Spinal cord (tissue), 10 donors: ENCODE measurements around the gene MORC1. TPM values are rescaled to one million over a fixed set of nuclear protein-coding genes. Genes with fewer than 3 reads are reported as not detected.
A peak's percentile ranks its signal among the peaks of the same experiment; 100 is the strongest.

Experiments
- DNase-seq, 6 donors: peaks; one replicate each; pipeline versions ENCODE4 v3.0.0 to v3.0.0-alpha.2; 2013 to 2015; ENCODE audit warnings: low spot score in 6 of 6, low read depth in 4 of 6
- H3K27ac ChIP-seq: one replicate; pipeline ENCODE4 v1.5.1; 2013; ENCODE audit warnings: low read depth, low read length, control low read depth
- H3K27me3 ChIP-seq: one replicate; pipeline ENCODE4 v1.6.1; 2013; ENCODE audit warnings: low read length; ENCODE audit not compliant: control insufficient read depth, insufficient read depth
- H3K36me3 ChIP-seq: one replicate; pipeline ENCODE4 v1.6.1; 2013; ENCODE audit warnings: low read length; ENCODE audit not compliant: control insufficient read depth, insufficient read depth
- H3K4me1 ChIP-seq: one replicate; pipeline ENCODE4 v1.6.1; 2013; ENCODE audit warnings: low read length; ENCODE audit not compliant: control insufficient read depth, insufficient read depth
- H3K4me3 ChIP-seq: one replicate; pipeline ENCODE4 v1.5.1; 2013; ENCODE audit warnings: low read depth, low read length, control low read depth
- H3K9me3 ChIP-seq: one replicate; pipeline ENCODE4 v1.6.1; 2013; ENCODE audit warnings: low read length; ENCODE audit not compliant: control insufficient read depth, insufficient read depth
- WGBS: methylation state at CpG from one replicate; pipeline ENCODE4 v1.1.5; 2013; ENCODE audit warnings: missing lambda C conversion rate; ENCODE audit not compliant: insufficient coverage; 5-methylcytosine and 5-hydroxymethylcytosine counted together
- polyA plus RNA-seq, 2 donors: library from polyadenylated mRNA; unstranded; fragments of 120-200 nt; gene quantifications; one replicate each; pipeline ENCODE4 v1.2.1, GENCODE V29; 2013; ENCODE audit not compliant: insufficient read length in 2 of 2
- total RNA-seq, 2 donors: library from RNA; depleted of rRNA in 1 of 2; stranded (reverse); fragments of 120-200 nt in 1 of 2; fragments of >200 nt in 1 of 2; gene quantifications; one replicate each; pipeline versions ENCODE4 v1.2.3 to v1.2.4, GENCODE V29; 2013 to 2014
- donor health status: healthy.

Gene MORC1
- total and polyA plus RNA-seq, 4 donors: 0.06 to 0.59 (median 0.11) TPM

GRCh38 chr3:109115451-109115850 lies 2.5 kb downstream of the MORC1 start:
- no peak for DNase-seq
- Histone ChIP-seq H3K27me3 (no peaks in the 10 kb centered on the region), H3K27ac (no peak overlapping the region), H3K4me3 (no peak overlapping the region), H3K4me1 (no peaks in the 10 kb centered on the region), H3K36me3 (no peaks in the 10 kb centered on the region), H3K9me3 (no peaks in the 10 kb centered on the region)
- 83% methylated on average over 1 of the region's 2 CpGs for WGBS

GRCh38 chr3:109114746-109115145 lies 3.2 kb downstream of the MORC1 start:
- H3K9me3 ChIP-seq: no peaks in the 10 kb centered on the region
- DNase-seq: no peak
- H3K27me3 ChIP-seq: no peaks in the 10 kb centered on the region
- H3K4me1 ChIP-seq: no peaks in the 10 kb centered on the region
- H3K4me3 ChIP-seq: no peak overlapping the region
- no peak overlapping the region for H3K27ac ChIP-seq
- H3K36me3 ChIP-seq: no peaks in the 10 kb centered on the region
- WGBS: 65% methylated on average over 3 of the region's 4 CpGs

- no peaks in the 10 kb centered on the region for H3K36me3 ChIP-seq
- WGBS: 20% methylated on average over 1 of the region's 4 CpGs
- no peaks in the 10 kb centered on the region for H3K9me3 ChIP-seq
- no peak for DNase-seq
- no peaks in the 10 kb centered on the region for H3K4me1 ChIP-seq
- H3K27me3 ChIP-seq: no peaks in the 10 kb centered on the region
- H3K4me3 ChIP-seq: no peak overlapping the region
- H3K27ac ChIP-seq: no peak overlapping the region
Measured at GRCh38 chr3:109112946-109113760, 4.8 kb downstream of the MORC1 start.

- Histone ChIP-seq H3K27ac (no peak overlapping the region), H3K4me1 (no peaks in the 10 kb centered on the region), H3K36me3 (no peaks in the 10 kb centered on the region), H3K9me3 (no peaks in the 10 kb centered on the region), H3K4me3 (no peak overlapping the region), H3K27me3 (no peaks in the 10 kb centered on the region)
- DNase-seq: no peak
- 100% methylated on average over 3 of the region's 4 CpGs for WGBS
Measured at GRCh38 chr3:109109574-109109973, 8.4 kb downstream of the MORC1 start.

GRCh38 chr3:109098079-109098644 lies 19.8 kb downstream of the MORC1 start:
- H3K27ac ChIP-seq: no peak overlapping the region
- H3K36me3 ChIP-seq: no peaks in the 10 kb centered on the region
- no peaks in the 10 kb centered on the region for H3K9me3 ChIP-seq
- H3K4me1 ChIP-seq: no peaks in the 10 kb centered on the region
- 56% methylated on average over 4 of the region's 5 CpGs for WGBS
- DNase-seq: no peak
- no peaks in the 10 kb centered on the region for H3K27me3 ChIP-seq
- no peak overlapping the region for H3K4me3 ChIP-seq

GRCh38 chr3:109095166-109095565 lies 22.8 kb downstream of the MORC1 start:
- peak in 1 of 6 donors; percentile 73 for DNase-seq
- Histone ChIP-seq H3K4me3 (no peak overlapping the region), H3K4me1 (no peaks in the 10 kb centered on the region), H3K27me3 (no peaks in the 10 kb centered on the region), H3K27ac (no peak overlapping the region), H3K36me3 (no peaks in the 10 kb centered on the region), H3K9me3 (no peaks in the 10 kb centered on the region)
- WGBS: 80% methylated on average over 1 of the region's 1 CpG

GRCh38 chr3:109093561-109093960 lies 24.4 kb downstream of the MORC1 start:
- Histone ChIP-seq H3K4me3 (no peak overlapping the region), H3K27me3 (no peaks in the 10 kb centered on the region), H3K4me1 (no peaks in the 10 kb centered on the region), H3K27ac (no peak overlapping the region), H3K9me3 (no peaks in the 10 kb centered on the region), H3K36me3 (no peaks in the 10 kb centered on the region)
- peak in 1 of 6 donors; percentile 69 for DNase-seq

GRCh38 chr3:109091846-109092245 lies 26.1 kb downstream of the MORC1 start:
- H3K4me1 ChIP-seq: no peaks in the 10 kb centered on the region
- peak in 2 of 6 donors; percentile 46 to 60 for DNase-seq
- no peak overlapping the region for H3K27ac ChIP-seq
- no peaks in the 10 kb centered on the region for H3K9me3 ChIP-seq
- WGBS: 67% methylated on average over 1 of the region's 2 CpGs
- H3K36me3 ChIP-seq: no peaks in the 10 kb centered on the region
- H3K27me3 ChIP-seq: no peaks in the 10 kb centered on the region
- no peak overlapping the region for H3K4me3 ChIP-seq

- WGBS: no CpG with 5 or more reads among the region's 1 CpG
- H3K27me3 ChIP-seq: no peaks in the 10 kb centered on the region
Measured at GRCh38 chr3:109089265-109089664, 28.7 kb downstream of the MORC1 start.

More at GRCh38 chr3:109089265-109089664, 28.7 kb downstream of the MORC1 start:
- no peaks in the 10 kb centered on the region for H3K4me1 ChIP-seq
- H3K4me3 ChIP-seq: no peak overlapping the region
- H3K36me3 ChIP-seq: no peaks in the 10 kb centered on the region
- no peaks in the 10 kb centered on the region for H3K9me3 ChIP-seq
- DNase-seq: no peak
- H3K27ac ChIP-seq: no peak overlapping the region
